ENCODE data around the gene PITPNM1. TPM values are rescaled to one million over a fixed set of nuclear protein-coding genes. Genes with fewer than 3 reads are reported as not detected.
A peak's percentile ranks its signal among the peaks of the same experiment; 100 is the strongest.

The PITPNM1 gene
- total RNA-seq, 2 experiments from 2014 or later: 124 to 133 TPM

DNA sequence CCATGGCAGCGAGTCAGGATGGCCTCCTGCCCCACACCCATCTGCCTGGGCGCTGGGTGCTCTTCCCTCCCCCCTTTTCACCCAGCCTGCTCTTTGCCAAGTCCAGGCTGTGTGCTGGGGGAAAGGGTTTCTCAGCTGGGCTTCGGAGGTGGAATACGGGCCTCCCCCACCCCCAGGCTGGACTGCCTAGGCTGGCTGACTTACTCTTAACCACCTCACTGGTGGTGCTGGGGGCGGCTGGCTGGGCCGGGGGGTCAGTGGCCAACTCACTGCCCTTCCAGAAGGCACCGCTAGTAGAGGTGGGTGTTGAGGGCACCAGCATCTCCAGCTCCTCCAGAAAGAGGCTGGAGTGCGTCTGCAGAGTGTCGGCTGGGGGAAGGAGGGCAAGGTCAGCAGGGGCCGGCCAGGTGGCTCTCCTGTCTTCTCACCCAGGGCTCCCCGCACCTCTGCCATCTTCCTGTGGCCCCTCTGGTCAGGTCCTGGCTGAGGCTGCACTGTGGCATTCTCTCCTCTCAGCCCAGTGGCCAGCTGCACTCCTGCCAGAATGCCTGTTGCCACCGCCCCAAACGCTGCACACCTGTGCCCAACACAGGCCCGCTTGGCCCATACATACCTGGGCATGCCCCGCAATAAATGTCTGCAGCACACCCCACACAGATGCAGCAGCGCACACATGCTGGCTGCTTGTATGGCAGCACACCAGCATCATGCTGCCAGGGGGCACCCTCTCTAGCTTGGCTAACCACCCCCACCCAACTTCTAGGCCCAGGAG is 9.7 kb downstream of the PITPNM1 start:
- ATAC-seq (no peak), DNase-seq (no peak)
- H3K9me3 Mint-ChIP-seq (ENCODE audit: low read depth): no peaks in the 10 kb centered on the region
- H3K27ac Mint-ChIP-seq: no peak overlapping the region
- CTCF ChIA-PET: no interaction called here
- no peak overlapping the region for H3K4me3 Mint-ChIP-seq
- peaks cover 14% of the 10 kb centered on the region for H3K36me3 Mint-ChIP-seq
- no peaks in the 10 kb centered on the region for H3K4me1 Mint-ChIP-seq
- H3K27me3 Mint-ChIP-seq: no peaks in the 10 kb centered on the region

DNA sequence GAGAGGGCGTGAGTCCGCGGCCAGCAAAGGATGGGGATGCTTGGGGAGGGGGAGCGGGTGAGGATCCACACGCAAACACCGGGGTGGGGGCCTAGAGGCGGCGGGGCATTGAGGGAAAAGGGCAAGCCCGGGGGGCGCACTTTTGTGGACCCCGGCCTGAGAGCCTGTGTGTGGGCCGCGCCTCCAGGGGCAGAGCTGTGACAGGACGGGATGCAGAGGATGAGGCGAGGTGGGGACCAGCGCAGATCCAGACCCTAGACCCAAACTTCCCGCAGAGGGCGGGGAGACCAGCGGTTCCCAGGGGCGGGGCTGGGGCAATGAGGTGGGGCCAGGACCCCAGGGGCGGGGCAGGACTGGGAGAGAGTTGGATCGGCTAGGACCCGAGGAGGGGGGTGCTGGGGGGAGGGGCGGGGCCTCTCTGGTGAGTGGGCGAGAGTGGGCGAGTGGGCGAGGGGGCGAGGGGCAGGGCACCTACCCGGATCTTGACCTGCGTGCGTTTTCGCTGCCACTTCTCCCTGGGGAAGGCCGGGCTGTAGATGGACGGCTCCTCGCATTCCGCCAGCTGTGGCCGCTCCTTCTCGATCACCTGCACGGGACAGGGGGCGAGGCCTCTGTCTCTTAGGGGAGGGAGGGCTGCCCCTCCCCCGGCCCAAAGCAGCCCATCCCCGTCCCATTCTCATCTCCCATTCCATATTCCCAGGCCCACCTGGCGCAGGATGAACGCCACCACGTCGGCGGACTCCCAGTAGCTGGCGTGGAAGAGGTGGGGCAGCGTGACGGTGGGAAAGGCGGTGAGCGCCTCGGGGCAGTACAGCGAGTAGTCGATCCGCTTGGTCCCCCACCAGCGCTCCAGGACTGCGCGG is 10.6 kb downstream of the PITPNM1 start:
- no peak for ATAC-seq
- Mint-ChIP-seq H3K27me3 (no peaks in the 10 kb centered on the region), H3K27ac (no peak overlapping the region), H3K4me3 (no peak overlapping the region), H3K4me1 (peaks cover 3% of the 10 kb centered on the region), H3K36me3 (peaks cover 14% of the 10 kb centered on the region), H3K9me3 (ENCODE audit: low read depth) (no peaks in the 10 kb centered on the region)
- no peak for DNase-seq
- CTCF ChIA-PET: no interaction called here

DNA sequence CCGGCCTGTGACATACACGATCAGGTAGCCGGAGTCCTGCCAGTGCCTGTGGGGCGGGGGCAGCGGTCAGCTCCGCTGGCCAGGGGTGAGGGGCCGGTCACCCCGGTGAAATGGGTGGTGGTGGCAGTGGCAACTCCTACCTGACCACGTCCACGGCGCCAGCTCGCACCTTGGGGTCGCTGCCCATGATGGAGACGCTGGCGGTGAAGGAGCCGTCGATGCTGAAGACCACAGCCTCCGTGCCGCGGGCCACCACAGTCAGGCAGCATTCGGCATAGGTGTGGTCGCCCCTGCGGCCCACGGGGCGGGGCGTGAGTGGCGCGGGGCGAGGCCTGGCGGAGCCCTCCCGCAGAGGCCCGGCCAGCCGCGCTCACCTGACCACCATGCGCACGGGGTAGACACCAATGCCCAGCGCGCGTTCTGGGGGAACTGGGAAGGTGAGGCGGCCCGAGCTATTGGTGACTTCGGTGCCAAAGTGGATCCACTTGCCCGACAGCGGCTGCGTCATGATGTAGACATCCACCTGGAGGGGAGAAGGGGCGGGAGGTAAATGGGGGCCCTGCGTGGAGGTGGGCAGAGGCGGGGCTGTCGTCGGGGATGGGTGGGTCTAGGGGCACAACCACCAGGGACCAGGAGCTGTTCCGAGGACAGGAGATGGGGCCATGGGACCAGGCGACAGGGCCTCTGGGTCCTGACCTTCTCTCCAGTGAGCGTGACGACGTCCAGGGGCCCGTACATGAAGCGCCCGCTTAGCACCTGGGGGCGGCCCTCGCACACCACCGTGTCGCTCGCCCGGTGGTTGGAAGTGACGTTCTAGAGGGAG is 11.4 kb downstream of the PITPNM1 start:
- Mint-ChIP-seq H3K9me3 (ENCODE audit: low read depth) (no peaks in the 10 kb centered on the region), H3K4me1 (peaks cover 6% of the 10 kb centered on the region), H3K27me3 (no peaks in the 10 kb centered on the region), H3K27ac (no peak overlapping the region), H3K4me3 (no peak overlapping the region), H3K36me3 (peaks cover 13% of the 10 kb centered on the region)
- CTCF ChIA-PET: no interaction called here
- ATAC-seq (no peak), DNase-seq (peak; percentile 40)

DNA sequence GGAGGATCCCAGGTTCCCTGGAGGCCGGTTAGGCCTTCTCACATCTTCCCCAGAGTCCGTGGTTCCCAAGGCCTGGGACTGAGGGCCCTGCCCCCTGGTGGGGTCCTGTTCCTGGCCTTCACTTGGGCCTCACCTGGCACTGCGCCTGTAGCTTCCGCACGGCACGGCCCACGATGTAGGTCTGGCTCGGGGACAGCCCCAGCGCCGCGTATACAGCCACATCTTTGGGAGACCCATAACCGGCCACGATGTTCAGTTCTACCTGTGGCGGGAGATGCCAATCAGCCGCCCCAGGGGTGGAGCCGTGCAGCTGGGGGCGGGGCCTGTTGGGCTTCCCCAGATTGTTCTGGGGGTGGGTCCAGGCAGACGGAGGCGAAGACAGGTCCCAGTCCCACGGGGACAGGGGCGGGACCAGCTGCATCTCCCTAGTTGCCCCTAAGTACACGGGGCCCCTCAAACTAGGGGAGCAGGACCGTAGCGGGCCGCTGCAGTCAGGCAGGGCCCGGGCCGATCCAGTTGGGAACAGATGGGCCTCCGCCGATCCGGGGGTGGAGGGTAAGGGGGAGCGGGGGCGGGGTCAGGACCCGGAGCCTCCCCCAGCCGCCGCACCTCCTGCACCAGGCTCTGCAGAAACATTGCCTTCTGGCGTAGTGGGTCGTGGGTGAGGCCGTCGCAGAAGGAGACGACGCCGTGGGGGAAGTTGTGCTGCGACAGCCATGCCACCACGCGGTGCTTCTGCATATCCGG is 12.2 kb downstream of the PITPNM1 start:
- peaks cover 19% of the 10 kb centered on the region for H3K36me3 Mint-ChIP-seq
- CTCF ChIA-PET: interaction anchor here (1.3 kb wide), 1 partner anchor 147 kb away, joined by 3 read pairs; no protein-coding TSS in a partner anchor
- no peak overlapping the region for H3K27ac Mint-ChIP-seq
- H3K9me3 Mint-ChIP-seq (ENCODE audit: low read depth): no peaks in the 10 kb centered on the region
- peak; percentile 45 for DNase-seq
- H3K4me1 Mint-ChIP-seq: peaks cover 14% of the 10 kb centered on the region
- no peak for ATAC-seq
- no peaks in the 10 kb centered on the region for H3K27me3 Mint-ChIP-seq
- H3K4me3 Mint-ChIP-seq: no peak overlapping the region

DNA sequence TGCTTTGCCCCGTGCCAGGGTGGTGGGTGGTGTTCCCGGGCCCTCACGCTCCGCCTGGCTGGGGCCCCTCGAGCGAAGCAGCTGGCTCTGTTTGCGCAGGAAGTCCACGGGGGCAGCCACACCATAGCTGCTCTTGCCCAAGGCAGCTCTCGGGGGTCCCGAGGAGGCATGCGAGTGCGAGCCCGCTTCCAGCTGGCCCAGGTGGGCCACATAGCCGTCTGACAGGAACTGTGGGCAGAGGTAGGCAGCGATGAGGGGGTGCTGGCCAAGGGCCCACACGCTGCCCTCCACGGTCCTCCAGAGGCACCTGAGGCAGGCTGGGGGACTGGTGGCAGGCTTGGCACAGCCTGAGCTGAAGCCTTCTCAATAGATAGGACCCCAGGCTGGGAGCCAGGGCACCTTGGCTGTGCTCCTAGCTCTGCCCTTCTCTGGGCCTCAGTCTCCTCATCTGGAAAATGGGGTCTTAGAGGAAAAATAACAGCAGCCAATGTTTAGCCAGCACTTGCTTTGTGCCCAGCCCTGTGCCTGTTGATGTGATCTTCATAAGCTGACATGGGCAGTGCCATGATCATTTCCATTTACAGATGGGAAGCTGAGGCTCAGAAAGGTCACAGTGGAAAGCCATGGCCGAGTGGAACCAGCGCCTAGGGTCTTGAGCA is 13.0 kb downstream of the PITPNM1 start:
- Mint-ChIP-seq H3K36me3 (peaks cover 24% of the 10 kb centered on the region), H3K27ac (no peak overlapping the region), H3K9me3 (ENCODE audit: low read depth) (no peaks in the 10 kb centered on the region), H3K4me3 (no peak overlapping the region), H3K4me1 (peaks cover 22% of the 10 kb centered on the region), H3K27me3 (no peaks in the 10 kb centered on the region)
- CTCF ChIA-PET: interaction anchor here (1.3 kb wide), 1 partner anchor 146 kb away, joined by 3 read pairs; no protein-coding TSS in a partner anchor
- ATAC-seq (no peak), DNase-seq (no peak)

DNA sequence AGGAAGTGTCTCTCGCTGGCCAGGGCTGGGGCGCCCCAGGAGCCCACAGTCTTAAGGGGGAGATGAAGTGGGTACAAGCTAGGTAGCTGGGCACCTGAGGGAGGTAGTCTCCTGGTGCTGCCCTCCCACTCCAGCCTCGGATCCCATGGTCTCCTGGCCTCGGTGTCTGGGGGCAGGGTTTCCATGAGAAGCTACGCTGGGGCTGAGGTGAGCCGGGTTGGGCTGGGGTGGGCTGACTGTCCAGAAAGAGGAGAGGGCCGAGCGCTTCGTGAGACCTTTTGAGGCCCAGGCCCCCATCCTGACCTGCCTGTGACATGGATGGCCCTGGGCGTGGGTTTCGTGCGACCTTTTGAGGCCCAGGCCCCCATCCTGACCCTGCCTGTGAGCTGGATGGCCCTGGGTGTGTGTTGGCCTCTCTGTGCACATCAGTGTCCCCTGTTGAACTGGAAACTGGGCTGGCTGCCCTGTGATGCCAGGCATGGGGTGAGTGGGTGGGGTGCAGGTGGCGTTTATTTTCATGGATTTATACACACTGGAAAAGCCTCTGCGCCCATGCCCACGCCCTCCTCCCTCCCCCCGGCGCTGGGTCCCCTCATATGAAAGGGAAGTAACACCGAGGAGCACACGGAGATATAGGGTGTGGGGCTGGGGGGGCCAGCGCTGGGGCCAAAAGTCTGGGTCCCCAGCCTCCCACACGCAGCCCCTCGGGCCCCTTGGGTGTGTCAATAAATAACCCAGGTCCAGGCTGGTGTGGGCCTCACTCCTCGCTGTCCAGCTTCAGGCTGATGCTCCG is 13.7 kb downstream of the PITPNM1 start:
- CTCF ChIA-PET: interaction anchor here (1.0 to 1.3 kb wide), 2 partner anchors 145 to 229 kb away, joined by 3 read pairs; no protein-coding TSS in a partner anchor
- Mint-ChIP-seq H3K4me1 (peaks cover 29% of the 10 kb centered on the region), H3K36me3 (peaks cover 29% of the 10 kb centered on the region), H3K27ac (no peak overlapping the region), H3K27me3 (no peaks in the 10 kb centered on the region), H3K9me3 (ENCODE audit: low read depth) (no peaks in the 10 kb centered on the region), H3K4me3 (no peak overlapping the region)
- no peak for ATAC-seq
- peak; percentile 40 for DNase-seq

DNA sequence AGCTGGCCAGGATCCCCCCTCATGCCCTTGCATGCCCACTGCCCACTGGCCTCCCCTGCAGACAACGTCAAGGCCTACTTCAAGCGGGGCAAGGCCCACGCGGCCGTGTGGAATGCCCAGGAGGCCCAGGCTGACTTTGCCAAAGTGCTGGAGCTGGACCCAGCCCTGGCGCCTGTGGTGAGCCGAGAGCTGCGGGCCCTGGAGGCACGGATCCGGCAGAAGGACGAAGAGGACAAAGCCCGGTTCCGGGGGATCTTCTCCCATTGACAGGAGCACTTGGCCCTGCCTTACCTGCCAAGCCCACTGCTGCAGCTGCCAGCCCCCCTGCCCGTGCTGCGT is 14.5 kb downstream of the PITPNM1 start:
- CTCF ChIA-PET: interaction anchor here (1.0 kb wide), 1 partner anchor 229 kb away, joined by 3 read pairs; no protein-coding TSS in a partner anchor
- ATAC-seq (no peak), DNase-seq (no peak)
- no peak overlapping the region for H3K4me3 Mint-ChIP-seq
- H3K9me3 Mint-ChIP-seq (ENCODE audit: low read depth): no peaks in the 10 kb centered on the region
- no peak overlapping the region for H3K27ac Mint-ChIP-seq
- H3K4me1 Mint-ChIP-seq: peaks cover 37% of the 10 kb centered on the region
- no peaks in the 10 kb centered on the region for H3K27me3 Mint-ChIP-seq
- H3K36me3 Mint-ChIP-seq: peaks cover 31% of the 10 kb centered on the region

DNA sequence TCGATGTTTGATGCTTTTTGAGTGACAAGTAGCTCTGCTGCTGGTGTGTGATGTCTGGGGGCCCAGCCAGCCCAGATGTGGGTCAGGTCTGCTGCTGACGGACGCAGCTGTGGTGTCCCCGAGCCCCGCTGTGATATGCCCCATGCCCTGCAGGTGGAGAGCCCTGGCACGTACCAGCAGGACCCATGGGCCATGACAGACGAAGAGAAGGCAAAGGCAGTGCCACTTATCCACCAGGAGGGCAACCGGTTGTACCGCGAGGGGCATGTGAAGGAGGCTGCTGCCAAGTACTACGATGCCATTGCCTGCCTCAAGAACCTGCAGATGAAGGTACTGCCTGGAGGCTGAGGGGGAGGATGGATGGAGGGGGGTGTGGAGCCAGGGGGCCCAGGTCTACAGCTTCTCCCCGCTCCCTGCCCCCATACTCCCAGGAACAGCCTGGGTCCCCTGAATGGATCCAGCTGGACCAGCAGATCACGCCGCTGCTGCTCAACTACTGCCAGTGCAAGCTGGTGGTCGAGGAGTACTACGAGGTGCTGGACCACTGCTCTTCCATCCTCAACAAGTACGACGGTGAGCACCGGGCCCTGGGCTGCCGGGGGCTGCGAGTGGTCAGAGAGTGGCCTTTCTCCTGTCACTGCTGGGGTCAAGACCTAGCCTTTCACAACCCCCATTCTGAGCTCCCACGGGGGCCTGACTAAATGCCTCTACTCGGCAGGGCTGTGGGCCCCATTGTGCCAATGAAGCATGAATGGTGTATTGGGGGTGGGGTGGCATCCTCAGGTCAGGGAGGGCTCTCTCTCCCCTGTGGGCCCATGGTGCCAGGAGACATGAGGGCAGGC is 15.1 kb downstream of the PITPNM1 start:
- DNase-seq: no peak

DNA sequence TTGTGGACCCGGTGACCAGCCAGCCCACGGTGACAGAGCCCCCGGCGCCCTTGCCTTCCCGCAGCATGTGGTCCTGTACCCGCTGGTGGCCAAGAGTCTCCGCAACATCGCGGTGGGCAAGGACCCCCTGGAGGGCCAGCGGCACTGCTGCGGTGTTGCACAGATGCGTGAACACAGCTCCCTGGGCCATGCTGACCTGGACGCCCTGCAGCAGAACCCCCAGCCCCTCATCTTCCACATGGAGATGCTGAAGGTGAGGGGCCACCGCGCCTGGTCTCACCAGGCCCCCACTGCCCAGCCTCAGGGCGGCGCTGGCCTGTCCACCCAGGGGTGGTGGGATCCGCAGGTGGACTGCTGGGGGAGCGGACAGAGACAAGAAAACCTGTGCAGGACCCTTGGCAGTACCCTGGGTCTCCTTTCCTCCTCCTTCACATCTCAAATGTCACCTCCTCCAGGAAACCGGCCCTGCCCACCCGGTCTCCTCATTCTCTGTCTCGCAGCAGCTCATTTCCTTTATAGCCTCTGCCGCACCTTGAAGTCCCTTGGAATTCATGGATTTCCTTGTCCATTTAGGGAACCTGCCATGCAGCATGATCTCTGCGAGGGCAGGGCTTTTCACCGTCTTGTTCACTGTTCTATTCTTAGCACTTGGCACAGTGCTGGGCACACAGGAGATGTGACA is 15.8 kb downstream of the PITPNM1 start:
- CTCF ChIA-PET: interaction anchor here (1.3 to 2.1 kb wide), 2 partner anchors 12 to 17 kb away, joined by 3 to 8 read pairs; partner anchors contain the start of gene PITPNM1
- no peaks in the 10 kb centered on the region for H3K9me3 Mint-ChIP-seq (ENCODE audit: low read depth)
- peaks cover 47% of the 10 kb centered on the region for H3K4me1 Mint-ChIP-seq
- peaks cover 39% of the 10 kb centered on the region for H3K36me3 Mint-ChIP-seq
- H3K27me3 Mint-ChIP-seq: no peaks in the 10 kb centered on the region
- peak overlapping the region; percentile 99 for H3K27ac Mint-ChIP-seq
- no peak for ATAC-seq
- no peak for DNase-seq
- H3K4me3 Mint-ChIP-seq: no peak overlapping the region

More for the DNA sequence above, 15.1 kb downstream of the PITPNM1 start:
- H3K4me3 Mint-ChIP-seq: no peak overlapping the region
- peaks cover 33% of the 10 kb centered on the region for H3K36me3 Mint-ChIP-seq
- peak overlapping the region; percentile 73 for H3K27ac Mint-ChIP-seq
- H3K9me3 Mint-ChIP-seq (ENCODE audit: low read depth): no peaks in the 10 kb centered on the region
- peaks cover 40% of the 10 kb centered on the region for H3K4me1 Mint-ChIP-seq
- no peak for ATAC-seq
- no peaks in the 10 kb centered on the region for H3K27me3 Mint-ChIP-seq
- CTCF ChIA-PET: interaction anchor here (1.0 to 1.3 kb wide), 2 partner anchors 12 to 228 kb away, joined by 3 read pairs; no protein-coding TSS in a partner anchor

DNA sequence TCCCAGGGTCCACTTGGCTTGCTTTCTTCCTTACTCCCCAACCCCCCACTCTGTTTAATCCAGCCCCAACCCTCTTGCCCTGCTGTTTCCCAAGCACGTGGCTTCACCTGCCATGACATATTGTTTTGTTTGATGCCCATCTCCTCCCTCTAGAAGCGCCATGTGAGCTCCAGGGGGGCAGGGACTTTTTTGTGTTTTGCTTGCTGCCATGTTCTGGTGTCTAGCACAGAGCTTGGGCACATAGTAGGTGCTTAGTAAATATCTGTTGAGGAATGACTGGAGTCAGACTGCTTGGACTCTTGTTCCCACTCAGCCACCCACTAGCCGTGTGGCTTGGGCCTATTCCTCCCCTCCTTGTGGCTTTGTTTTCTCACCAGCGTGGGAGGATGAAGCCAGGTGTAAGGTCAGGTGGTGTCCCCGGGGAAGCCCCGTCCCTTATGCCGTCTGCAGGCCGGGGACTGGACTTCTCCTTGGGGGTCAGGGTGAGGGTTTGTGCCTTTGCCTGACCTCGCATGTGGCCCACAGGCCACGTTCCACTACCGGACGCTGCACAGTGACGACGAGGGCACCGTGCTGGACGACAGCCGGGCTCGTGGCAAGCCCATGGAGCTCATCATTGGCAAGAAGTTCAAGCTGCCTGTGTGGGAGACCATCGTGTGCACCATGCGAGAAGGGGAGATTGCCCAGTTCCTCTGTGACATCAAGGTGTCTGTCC is 18.5 kb downstream of the PITPNM1 start:
- peak overlapping the region; percentile 80 for H3K4me3 Mint-ChIP-seq
- H3K9me3 Mint-ChIP-seq (ENCODE audit: low read depth): no peaks in the 10 kb centered on the region
- H3K27ac Mint-ChIP-seq: peak overlapping the region; percentile 99
- peak; percentile 75 for DNase-seq
- CTCF ChIA-PET: interaction anchor here (1.0 to 3.6 kb wide), 10 partner anchors 18 to 128 kb away, joined by 3 to 19 read pairs (median 4); partner anchors contain the start of genes CDK2AP2, PITPNM1, PPP1CA and TBC1D10C
- ATAC-seq: no peak
- H3K27me3 Mint-ChIP-seq: no peaks in the 10 kb centered on the region
- H3K4me1 Mint-ChIP-seq: peaks cover 67% of the 10 kb centered on the region
- peaks cover 43% of the 10 kb centered on the region for H3K36me3 Mint-ChIP-seq
